Central memory CD8-positive, alpha-beta T cell (primary cell): ENCODE data around the gene RTRAF.

Experiments used
- ATAC-seq: fragments of 150-1000 bp; cut with Tn5 transposase; replicated peaks from 2 replicates; pipeline ENCODE4 v1.10.0; 2022; ENCODE audit warnings: mild to moderate bottlenecking, moderate FRiP score, moderate number of reproducible peaks; ENCODE audit not compliant: poor library complexity, severe bottlenecking; ENCODE audit errors: extremely low read depth
- DNase-seq, 2 donors: peaks; one replicate each; pipeline ENCODE4 v3.0.0; 2021; ENCODE audit warnings: low spot score in 2 of 2
- H3K27ac Mint-ChIP-seq: one replicate; pipeline ENCODE4 v1.8.0; 2022; ENCODE audit warnings: low read depth, mild to moderate bottlenecking, moderate library complexity, mixed read lengths
- H3K27me3 Mint-ChIP-seq: one replicate; pipeline ENCODE4 v1.8.0; 2022; ENCODE audit warnings: mixed read lengths
- H3K36me3 Mint-ChIP-seq: one replicate; pipeline ENCODE4 v1.8.0; 2022; ENCODE audit warnings: mild to moderate bottlenecking, moderate library complexity, mixed read lengths; ENCODE audit not compliant: insufficient read depth
- H3K4me1 Mint-ChIP-seq: one replicate; pipeline ENCODE4 v1.8.0; 2022; ENCODE audit warnings: mixed read lengths
- H3K4me3 Mint-ChIP-seq: one replicate; pipeline ENCODE4 v1.8.0; 2022; ENCODE audit warnings: mild to moderate bottlenecking, moderate library complexity, mixed read lengths
- H3K9me3 Mint-ChIP-seq: one replicate; pipeline ENCODE4 v1.8.0; 2022; ENCODE audit warnings: mixed read lengths

Gene RTRAF

GRCh38 chr14:51969852-51970540 is 19.4 kb upstream of the RTRAF start:
- H3K27ac Mint-ChIP-seq: peak overlapping the region; percentile 62

GRCh38 chr14:51972566-51972965 is 16.8 kb upstream of the RTRAF start:
- ATAC-seq (no peak), DNase-seq (no peak)
- H3K9me3 Mint-ChIP-seq: no peaks in the 10 kb centered on the region
- peaks cover 12% of the 10 kb centered on the region for H3K36me3 Mint-ChIP-seq
- H3K27me3 Mint-ChIP-seq: no peaks in the 10 kb centered on the region
- peak overlapping the region; percentile 59 for H3K27ac Mint-ChIP-seq
- H3K4me3 Mint-ChIP-seq: no peak overlapping the region
- H3K4me1 Mint-ChIP-seq: peaks cover 9% of the 10 kb centered on the region

More at GRCh38 chr14:51969852-51970540, 19.4 kb upstream of the RTRAF start:
- H3K9me3 Mint-ChIP-seq: no peaks in the 10 kb centered on the region
- peaks cover 23% of the 10 kb centered on the region for H3K36me3 Mint-ChIP-seq
- no peak overlapping the region for H3K4me3 Mint-ChIP-seq
- H3K4me1 Mint-ChIP-seq: peaks cover 9% of the 10 kb centered on the region
- ATAC-seq (no peak), DNase-seq (no peak)
- H3K27me3 Mint-ChIP-seq: no peaks in the 10 kb centered on the region

- H3K27me3 Mint-ChIP-seq: no peaks in the 10 kb centered on the region
- peaks cover 4% of the 10 kb centered on the region for H3K36me3 Mint-ChIP-seq
- peaks cover 5% of the 10 kb centered on the region for H3K4me1 Mint-ChIP-seq
- no peak overlapping the region for H3K4me3 Mint-ChIP-seq
- peak overlapping the region; percentile 33 for H3K27ac Mint-ChIP-seq
- no peaks in the 10 kb centered on the region for H3K9me3 Mint-ChIP-seq
- no peak for DNase-seq
- no peak for ATAC-seq
Measured at GRCh38 chr14:51977075-51977474, 12.3 kb upstream of the RTRAF start.

- no peak for DNase-seq
- Mint-ChIP-seq H3K4me1 (peaks cover 5% of the 10 kb centered on the region), H3K9me3 (no peaks in the 10 kb centered on the region), H3K4me3 (no peak overlapping the region), H3K27me3 (no peaks in the 10 kb centered on the region), H3K27ac (no peak overlapping the region), H3K36me3 (peaks cover 2% of the 10 kb centered on the region)
- ATAC-seq: no peak
Measured at GRCh38 chr14:51978681-51979085, 10.7 kb upstream of the RTRAF start.

GRCh38 chr14:51979088-51979709 is 10.1 kb upstream of the RTRAF start:
- H3K27me3 Mint-ChIP-seq: no peaks in the 10 kb centered on the region
- H3K4me1 Mint-ChIP-seq: peaks cover 5% of the 10 kb centered on the region
- H3K4me3 Mint-ChIP-seq: no peak overlapping the region
- ATAC-seq (no peak), DNase-seq (peak; percentile 63 to 82)
- no peaks in the 10 kb centered on the region for H3K9me3 Mint-ChIP-seq
- H3K27ac Mint-ChIP-seq: peak overlapping the region; percentile 22
- H3K36me3 Mint-ChIP-seq: peaks cover 2% of the 10 kb centered on the region

- peaks cover 2% of the 10 kb centered on the region for H3K36me3 Mint-ChIP-seq
- no peak for ATAC-seq
- H3K4me1 Mint-ChIP-seq: peaks cover 5% of the 10 kb centered on the region
- H3K27me3 Mint-ChIP-seq: no peaks in the 10 kb centered on the region
- H3K9me3 Mint-ChIP-seq: no peaks in the 10 kb centered on the region
- H3K4me3 Mint-ChIP-seq: no peak overlapping the region
- no peak for DNase-seq
- no peak overlapping the region for H3K27ac Mint-ChIP-seq
Measured at GRCh38 chr14:51981218-51981854, 8.0 kb upstream of the RTRAF start.

GRCh38 chr14:51988221-51988620 is 1.1 kb upstream of the RTRAF start:
- no peak for ATAC-seq
- Mint-ChIP-seq H3K4me1 (peaks cover 21% of the 10 kb centered on the region), H3K4me3 (no peak overlapping the region), H3K36me3 (peaks cover 22% of the 10 kb centered on the region), H3K9me3 (no peaks in the 10 kb centered on the region), H3K27ac (peak overlapping the region; percentile 85), H3K27me3 (no peaks in the 10 kb centered on the region)
- DNase-seq: no peak

GRCh38 chr14:51990488-51990887 is 1.1 kb downstream of the RTRAF start:
- Mint-ChIP-seq H3K4me1 (peaks cover 35% of the 10 kb centered on the region), H3K27ac (peak overlapping the region; percentile 85), H3K36me3 (peaks cover 29% of the 10 kb centered on the region), H3K27me3 (no peaks in the 10 kb centered on the region), H3K4me3 (peak overlapping the region; percentile 94), H3K9me3 (no peaks in the 10 kb centered on the region)
- ATAC-seq (no peak), DNase-seq (no peak)

- Mint-ChIP-seq H3K36me3 (peaks cover 36% of the 10 kb centered on the region), H3K4me1 (peaks cover 43% of the 10 kb centered on the region), H3K4me3 (no peak overlapping the region), H3K27me3 (no peaks in the 10 kb centered on the region), H3K9me3 (no peaks in the 10 kb centered on the region), H3K27ac (no peak overlapping the region)
- DNase-seq (no peak), ATAC-seq (no peak)
Measured at GRCh38 chr14:51993285-51993920, 4.1 kb downstream of the RTRAF start.

GRCh38 chr14:51996148-51996746 is 6.9 kb downstream of the RTRAF start:
- DNase-seq (no peak), ATAC-seq (no peak)
- peaks cover 48% of the 10 kb centered on the region for H3K36me3 Mint-ChIP-seq
- peak overlapping the region; percentile 57 for H3K27ac Mint-ChIP-seq
- peaks cover 27% of the 10 kb centered on the region for H3K4me1 Mint-ChIP-seq
- no peak overlapping the region for H3K4me3 Mint-ChIP-seq
- H3K27me3 Mint-ChIP-seq: no peaks in the 10 kb centered on the region
- no peaks in the 10 kb centered on the region for H3K9me3 Mint-ChIP-seq

- ATAC-seq (no peak), DNase-seq (no peak)
- H3K4me3 Mint-ChIP-seq: no peak overlapping the region
- peaks cover 23% of the 10 kb centered on the region for H3K4me1 Mint-ChIP-seq
- no peaks in the 10 kb centered on the region for H3K9me3 Mint-ChIP-seq
- H3K27me3 Mint-ChIP-seq: no peaks in the 10 kb centered on the region
- H3K36me3 Mint-ChIP-seq: peaks cover 44% of the 10 kb centered on the region
- H3K27ac Mint-ChIP-seq: no peak overlapping the region
Measured at GRCh38 chr14:51998348-51998747, 9.0 kb downstream of the RTRAF start.

- ATAC-seq (no peak), DNase-seq (no peak)
- no peaks in the 10 kb centered on the region for H3K9me3 Mint-ChIP-seq
- no peak overlapping the region for H3K27ac Mint-ChIP-seq
- H3K36me3 Mint-ChIP-seq: peaks cover 47% of the 10 kb centered on the region
- peaks cover 18% of the 10 kb centered on the region for H3K4me1 Mint-ChIP-seq
- no peak overlapping the region for H3K4me3 Mint-ChIP-seq
- no peaks in the 10 kb centered on the region for H3K27me3 Mint-ChIP-seq
Measured at GRCh38 chr14:51999084-51999483, 9.7 kb downstream of the RTRAF start.
